Measurements from ENCODE around the gene CCDC182.

The CCDC182 gene

DNA sequence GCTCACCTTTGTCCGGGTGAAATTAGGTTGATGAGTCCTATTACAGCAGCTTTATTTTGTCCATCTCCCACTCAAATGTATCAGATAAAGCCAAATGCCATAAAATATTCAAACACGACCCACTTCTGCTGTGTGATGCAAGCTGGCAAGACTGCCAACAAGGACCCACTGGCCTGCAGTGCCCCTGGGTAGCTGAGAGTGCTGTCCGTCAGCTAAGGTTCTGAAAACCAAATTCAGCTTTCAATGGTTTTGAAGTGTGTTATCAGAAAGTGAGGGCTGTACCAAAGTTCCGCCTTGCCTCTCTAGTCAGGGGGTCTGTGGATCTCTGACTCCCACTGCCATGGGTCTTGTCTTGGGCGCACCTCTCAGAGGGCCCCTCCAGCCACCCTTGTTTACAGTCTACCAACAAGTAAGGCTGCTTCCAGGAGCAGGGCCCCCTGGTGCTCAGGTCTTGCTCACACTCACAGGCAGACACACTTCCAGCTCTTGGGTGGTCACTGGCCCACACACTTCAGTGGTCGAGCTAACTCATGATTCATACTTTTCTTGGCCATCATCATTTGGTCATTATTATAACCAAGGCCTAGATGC, 10.5 kb upstream of the CCDC182 start:
- DNase-seq, result no peak

DNA sequence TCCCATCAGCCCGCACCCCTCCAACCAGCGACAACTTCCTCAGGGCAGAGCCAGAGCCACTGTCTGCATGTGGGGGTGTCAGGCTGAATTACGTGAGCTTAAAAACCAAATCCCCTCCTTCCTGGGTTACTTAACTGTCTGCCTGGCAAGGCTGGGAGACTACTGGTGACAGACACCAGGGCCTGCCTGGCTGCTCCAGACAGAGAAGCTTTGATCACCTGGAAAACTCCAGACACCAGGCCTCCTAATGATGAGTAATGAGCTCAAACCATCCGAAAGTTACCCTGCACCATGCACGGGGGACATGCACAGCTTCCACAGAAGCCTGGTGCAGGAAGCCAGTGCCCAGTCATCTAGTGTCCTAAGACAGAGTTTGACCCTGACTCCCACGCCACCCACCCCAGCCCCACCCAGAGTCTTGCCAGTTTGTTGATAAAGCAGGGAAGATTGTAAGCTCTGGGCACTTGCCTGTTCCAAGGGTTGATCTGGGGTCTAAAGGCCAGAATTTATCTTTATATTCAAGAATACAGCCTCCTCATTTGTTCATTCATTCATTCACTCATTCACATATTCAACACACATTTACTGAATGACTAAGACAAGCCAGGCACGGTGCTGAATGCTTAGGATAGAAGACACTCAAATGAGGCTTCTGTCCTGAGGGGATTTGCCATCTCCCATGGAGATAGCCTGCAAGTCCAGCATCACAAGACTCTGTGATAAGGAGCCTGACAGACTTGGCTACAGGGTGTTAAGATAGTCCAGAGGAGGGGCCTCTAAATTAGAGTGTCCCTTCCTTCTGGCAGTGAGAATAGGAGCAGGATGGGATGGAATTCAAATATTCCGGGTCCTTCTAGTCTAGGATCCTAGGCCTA, 7.2 kb upstream of the CCDC182 start:
- no peak for DNase-seq

DNA sequence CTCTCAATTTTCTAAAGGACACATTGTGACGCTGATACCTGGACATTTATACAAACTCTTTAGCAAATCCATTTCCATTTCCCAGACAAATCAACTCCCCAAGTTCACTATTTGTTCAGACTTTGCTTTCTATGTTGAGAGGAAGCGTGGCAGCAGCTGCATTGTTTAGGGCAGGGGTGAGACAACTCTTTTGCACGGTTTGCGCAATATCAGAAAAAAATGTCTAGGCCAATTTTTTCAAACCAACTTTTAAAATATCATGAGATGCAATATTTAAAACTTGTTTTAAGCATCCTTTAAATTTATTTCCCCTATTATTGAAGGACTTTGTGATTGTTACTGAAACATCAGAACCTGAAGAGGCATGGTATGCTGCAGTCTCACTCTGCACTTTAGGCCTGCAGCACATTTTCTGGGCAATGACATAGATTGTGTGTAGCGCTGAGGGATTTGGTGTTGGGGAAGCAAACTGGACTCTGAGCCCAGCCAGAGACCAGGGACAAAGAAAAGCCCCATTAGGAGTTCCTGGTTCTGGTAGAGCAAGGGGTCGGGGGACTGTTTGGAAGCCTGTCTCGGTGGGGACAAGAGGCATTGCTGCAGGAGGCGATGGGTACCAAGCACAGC, 6.4 kb upstream of the CCDC182 start:
- DNase-seq, result no peak

DNA sequence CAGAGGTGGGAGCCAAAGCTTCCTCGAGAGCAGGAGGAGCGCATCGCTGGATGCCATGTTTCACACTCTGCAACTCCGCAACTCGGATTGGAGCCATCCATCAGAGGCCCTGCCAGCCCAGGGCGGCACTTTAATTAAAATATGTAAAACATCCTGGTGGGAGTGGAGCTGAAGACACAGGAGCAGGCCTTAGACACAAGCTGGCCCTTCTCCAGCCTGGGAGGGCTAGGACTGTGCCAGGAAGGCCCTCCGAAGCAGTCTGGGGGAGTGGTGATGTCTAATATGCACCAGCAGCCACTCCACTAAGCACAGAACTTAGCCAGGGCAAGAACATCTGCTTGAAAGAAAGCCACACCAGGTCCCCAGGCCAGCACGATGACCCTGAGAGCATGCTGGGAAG, 5.8 kb upstream of the CCDC182 start:
- no peak for DNase-seq

DNA sequence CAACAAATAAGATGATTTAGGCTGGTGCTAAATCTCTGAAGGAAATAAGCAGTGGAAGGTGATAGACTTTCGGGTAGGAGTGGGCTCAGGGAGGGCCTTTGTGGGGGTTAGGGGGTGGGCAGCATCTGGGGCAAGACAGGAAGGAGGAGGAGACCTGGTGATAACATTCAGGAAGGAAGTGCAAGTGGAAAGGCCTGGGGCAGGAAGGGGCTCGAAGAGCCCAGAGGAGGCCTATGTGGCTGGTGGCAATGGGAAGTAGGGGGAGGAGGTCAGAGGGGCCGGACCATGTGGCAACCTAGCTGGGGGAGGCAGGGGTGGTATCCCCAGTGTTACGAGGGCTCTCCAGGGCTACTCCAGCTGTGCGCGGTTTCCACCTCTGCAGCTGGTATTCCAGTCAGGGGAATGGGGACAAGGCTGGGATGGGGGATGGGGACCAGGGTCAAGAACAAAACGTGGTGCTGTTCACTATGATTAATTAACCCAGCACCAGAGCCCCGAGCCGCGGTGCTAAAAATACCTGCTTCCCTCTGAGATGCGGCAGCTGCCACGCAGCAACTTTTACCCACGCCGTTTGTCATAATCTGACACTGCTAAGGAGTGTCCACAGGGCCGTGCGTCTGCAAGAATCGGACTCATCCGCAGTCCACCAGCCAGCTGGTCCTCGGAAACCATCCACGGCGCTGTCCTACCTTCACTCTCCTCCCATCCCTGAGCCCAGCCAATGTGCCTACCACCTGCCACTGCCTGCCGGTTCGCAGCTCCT, 5.2 kb upstream of the CCDC182 start:
- DNase-seq, result no peak

DNA sequence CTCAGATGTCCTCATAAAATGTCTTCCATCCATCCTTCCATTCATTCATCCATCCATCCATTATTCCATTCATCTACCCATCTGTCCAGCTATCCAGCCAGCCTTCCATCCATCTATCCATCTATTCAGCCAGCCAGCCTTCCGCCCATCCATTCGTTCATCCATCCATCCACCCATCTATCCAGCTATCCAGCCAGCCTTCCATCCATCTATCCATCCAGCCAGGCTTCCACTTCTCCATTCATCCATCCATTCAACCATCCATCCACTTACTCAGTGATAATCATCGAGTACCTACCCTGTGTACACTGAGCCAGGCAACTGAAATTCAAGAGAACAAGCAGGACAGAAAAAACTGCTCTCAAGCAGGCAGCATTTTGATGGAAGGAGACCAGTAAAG, 4.6 kb upstream of the CCDC182 start:
- DNase-seq, result no peak

DNA sequence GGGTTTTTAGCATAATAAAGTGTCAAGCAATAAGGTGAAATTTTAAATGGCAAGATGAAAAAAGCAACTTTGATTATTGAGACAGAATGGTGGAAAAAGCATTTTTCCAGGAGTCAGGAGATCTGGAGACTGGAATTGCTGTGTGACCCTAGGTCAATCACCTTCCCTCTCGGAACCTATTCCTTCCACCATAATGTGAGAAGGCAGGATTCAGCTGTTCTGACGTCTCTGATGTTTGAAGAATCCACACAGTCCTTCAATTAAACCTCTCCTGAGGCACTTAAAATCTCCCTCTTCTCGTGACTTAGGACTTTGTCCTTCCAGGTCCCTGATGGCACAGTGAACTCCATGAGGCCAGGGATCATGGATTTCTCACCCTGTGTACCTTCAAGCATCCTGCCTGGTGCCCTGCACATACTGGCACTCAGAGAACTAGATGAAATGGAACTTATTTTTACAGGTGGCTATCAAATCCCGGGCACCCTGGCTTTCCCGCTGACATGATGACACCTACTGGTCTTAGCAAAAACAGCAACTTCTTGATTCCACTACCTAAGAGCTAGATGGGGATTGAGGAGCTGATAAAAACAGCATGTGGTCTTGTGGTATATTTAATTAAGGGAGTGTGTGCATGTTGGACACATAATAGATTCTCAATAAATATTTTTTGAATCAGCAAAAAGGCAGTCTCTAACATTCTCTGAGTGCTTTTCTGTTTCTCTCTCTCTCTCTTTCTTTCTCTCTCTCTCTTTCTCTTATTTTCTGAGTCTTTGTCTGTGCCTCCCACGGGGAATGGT, 2.3 kb upstream of the CCDC182 start:
- DNase-seq, result peak; percentile 65

DNA sequence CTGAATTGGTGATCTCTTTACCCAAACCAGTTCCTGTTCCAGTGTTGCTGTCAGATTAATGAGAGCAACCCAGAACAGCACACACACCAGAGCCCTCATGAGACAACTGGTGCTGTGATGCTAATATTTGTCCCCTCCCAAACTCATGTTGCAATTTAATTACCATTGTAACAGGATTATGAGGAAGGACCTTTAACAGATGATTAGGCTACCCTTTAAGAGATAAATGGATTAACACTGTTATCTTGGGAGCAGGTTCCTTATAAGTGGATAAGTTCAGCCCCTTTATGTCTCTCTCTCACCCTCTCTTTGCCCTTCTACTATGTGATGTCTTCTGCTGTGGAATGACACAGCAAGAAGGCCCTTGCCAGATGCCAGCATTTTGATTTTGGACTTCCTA, 1.1 kb upstream of the CCDC182 start:
- DNase-seq, result no peak

DNA sequence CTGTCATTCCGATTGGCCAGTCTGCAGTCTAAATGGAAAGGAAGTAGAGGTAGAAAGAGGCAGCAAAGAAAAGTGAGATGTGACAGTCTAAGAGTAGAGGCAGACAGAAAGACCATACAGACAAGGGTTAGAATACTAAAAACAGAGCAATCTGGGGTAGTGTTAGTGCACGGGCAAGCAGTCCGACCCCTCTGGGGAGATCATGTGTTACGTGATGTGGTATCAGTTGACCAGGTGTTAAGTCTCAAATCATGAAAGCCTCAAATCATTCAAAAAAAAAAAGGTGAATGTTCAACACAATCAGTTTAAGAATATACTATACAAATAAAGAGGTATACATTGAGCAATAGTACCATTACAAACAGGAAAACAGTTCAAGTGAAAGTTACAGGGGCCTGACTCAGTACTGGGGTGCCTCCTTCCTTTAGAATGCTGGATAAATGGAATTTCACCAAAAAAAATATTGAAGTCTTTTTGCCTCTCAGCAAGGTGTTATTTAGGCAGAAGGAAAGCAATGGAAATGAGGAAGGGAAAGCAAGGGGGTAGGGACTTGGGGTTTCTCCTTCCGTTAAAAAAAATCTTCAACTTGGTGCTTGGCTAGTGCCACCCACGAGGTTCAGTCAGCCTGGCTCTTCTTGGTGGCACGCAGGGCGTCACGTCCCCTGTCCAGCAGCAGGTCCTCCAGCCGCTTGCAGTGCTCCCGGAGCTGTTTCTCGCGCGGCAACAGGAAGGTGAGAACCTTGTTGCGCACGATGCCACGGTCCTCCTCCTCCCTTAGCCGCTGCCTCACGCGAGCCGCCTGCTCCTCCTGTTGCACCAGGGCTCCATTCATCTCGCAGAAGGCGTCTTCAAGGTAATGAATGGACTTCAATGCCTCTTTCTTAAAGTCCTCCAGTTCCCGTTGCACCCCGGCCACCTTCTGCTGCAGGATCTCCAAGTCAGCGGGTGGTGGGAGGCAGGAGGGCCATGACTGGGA, 616 bp downstream of the CCDC182 start:
- no peak for DNase-seq

DNA sequence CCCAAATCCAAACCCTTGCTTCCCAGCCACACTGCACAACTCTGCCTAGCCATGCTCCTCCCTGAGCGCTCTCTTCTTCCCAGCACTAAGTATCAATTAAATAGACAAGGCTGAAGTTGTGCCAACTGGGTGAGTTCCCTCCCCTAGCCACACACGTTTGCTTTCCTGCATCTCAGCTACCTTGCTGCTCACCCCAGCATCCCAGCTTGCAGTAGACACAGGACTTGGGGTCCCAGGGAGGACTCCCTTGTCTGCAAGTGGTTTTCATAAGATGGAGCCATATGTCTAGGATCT, 4.9 kb downstream of the CCDC182 start:
- DNase-seq, result no peak

DNA sequence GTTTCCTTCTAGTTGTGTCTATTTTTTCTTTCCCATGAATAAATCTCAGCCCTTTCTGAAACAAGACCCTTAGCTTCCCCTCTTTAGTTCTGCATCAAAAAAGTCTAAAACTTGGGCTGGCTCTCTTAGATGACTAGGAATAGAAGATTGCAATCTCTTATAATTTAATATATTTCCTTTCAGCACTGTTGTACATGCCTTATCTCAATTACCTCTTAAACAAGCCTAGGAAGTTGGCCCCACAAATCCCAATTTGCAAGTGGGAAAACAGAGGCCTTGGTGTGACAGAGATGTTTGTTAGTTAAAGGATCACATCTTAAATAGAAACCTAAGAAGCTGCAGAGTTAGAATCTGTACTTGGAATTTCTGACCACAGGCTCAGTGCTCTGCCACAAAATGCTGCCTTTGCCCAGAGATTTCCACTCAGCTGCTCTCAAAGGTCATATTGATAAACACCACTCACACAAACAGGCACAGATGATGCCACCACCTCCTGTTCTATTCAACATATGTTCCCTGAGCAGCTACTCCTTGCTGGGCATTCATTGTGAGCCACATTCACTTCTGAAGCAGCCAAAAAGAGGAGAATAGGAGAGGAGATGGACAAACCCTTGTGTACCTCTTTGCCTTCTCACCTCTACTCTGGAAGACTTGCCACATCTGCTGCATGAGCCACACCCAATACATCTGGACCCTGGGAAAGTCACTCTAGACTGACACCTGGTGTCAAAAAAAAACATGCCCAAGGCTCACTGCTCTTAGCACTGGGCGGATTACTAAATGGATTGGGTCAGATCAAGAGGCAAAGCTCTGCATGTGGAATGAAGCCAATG, 5.5 kb downstream of the CCDC182 start:
- no peak for DNase-seq

DNA sequence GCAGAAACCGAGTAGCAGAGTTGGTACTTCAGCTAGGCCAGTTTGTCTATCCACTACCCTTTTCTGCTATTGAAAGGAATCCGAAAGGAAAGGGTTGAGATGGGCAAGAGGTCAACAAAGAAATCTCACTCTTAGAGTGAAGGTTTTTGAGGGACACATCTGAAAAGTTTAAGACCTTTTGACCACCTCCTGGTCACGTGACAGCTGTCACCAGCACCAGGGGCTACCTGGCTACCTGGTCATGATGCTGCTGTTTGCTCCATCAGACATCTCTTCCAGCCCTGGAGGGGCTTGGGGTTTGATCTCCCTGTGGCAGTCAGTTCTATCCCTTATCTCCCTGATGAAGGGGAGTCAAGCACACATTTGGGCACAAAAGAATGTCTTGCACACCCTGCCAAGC, 7.6 kb downstream of the CCDC182 start:
- DNase-seq, result no peak

DNA sequence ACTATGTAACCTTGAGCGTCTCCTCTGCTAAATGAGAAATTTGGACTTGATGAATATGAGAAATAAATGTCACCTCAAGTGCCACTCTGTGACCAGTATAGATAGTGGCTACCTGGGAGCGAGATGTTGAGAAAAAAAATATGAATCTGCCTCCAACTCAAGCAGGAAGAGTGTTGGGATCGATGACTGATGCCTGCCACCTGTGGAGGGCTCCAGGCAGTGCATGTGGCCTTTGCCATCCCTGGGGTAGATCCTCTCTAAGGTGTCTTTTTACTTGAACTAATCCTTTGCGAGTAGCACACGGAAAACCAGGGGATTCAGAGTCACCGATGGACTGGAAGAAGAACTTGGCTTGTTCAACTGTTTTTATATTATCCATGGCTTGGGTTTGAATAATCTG, 9.4 kb downstream of the CCDC182 start:
- DNase-seq, result no peak

DNA sequence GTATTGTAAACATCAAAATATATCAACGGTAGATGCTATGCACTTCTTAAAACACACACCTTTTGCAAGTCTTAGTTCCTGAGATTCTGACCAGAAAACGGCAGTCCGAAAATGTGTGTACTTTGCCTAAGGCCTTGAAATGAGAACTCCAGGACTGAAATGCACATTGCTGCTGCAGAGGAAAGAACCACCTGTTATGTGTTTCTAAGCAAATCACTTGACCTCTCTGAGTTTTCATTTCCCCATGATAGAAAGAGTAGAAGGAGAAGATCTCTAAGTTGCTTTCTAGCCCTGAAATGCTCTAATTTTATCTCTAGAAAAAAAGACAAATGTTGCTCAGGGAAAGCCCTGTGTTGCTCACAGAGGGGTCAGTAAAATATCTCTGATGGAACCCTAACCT, 9.9 kb downstream of the CCDC182 start:
- no peak for DNase-seq

DNA sequence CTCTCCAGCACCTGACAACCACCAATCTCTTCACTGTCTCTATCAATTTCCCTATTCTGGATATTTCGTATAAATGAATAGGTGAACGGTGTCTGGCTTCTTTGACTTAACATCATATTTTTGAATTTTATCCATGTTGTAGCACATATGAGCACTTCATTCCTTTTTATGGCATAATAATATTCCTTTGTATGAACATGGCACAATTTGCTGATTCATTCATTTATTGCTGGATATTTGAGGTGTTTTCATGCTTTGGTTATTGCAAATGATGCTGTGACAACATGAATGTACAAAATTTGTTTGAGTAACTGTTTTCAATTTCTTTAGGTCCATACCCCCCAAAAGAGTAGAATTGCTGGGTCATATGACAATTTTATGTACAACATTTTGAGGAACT, 12.0 kb downstream of the CCDC182 start:
- no peak for DNase-seq

DNA sequence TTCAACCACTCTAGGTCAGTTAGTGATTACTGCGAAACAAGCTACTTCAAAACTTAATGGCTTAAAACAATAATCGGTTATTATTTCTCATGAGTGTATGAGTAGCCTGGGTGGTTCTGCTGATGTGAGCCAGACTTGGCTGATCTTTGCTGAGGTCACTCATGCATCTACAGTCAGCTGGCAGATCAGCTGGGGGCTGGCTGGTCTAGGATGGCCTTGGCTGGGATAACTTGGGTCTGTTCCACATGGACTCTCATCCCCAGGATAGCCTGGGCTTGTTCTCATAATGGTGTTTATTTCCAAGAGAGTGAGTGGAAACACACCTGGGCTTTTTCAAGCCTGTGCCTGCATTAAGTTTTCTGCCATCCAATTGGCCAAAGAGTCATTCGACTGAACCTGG, 13.0 kb downstream of the CCDC182 start:
- no peak for DNase-seq

DNA sequence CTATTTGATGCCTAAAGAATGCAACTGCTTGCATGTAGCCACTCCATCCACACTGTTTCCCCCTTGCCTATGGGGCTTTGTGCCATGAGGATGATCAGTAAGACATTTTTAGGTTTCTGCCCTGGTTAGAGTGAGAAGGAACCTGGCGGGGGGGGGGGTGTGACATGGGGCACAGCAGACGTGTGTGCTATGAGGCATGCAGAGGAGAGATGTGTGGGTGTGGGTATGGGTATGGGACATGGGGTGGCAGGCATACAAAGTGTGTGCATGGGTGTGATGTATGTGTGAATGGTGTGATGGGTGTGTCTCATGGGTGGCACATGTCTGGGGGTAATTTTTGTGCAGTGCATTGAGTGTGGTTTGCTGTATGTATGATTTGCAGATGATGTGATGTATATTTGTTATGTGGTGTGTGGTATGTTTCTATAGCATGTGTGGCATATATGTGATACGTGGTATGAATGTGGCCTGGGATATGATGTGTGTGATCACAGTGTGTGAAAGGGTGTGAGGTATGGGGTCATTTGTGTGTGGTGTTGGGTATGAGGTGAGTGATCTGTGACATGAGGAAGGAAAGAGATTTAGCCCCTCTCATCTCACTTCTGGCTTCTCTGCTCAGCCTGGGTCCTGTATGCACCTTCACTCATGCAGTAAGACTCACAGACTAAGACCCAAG, 14.9 kb downstream of the CCDC182 start:
- no peak for DNase-seq

DNA sequence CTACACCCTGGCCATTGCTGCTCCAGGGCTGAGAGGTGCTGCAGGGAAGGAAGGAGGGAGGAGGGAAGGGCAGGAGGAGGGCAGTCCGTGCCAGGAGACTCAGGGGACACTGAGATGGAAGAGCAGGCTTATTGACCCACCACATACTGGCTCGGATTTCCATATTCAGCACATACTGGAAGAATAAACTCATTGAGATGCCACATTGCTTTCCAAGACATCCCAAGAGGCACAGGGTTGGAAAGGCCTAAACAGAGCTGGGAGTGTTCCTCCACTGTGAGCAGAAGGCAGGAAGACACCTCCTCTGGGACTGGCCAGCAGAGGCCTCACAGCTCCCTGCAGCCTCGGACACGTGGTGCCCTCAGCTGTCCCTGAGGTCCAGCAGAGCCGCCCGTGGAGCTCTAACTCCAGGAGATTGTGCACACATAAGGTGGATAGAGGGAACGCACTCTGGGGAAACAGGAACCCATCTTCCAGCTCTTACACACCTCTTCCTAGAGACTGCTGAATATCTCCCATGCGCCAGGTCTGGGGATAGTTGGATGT, 17.4 kb downstream of the CCDC182 start:
- DNase-seq, result peak; percentile 30

DNA sequence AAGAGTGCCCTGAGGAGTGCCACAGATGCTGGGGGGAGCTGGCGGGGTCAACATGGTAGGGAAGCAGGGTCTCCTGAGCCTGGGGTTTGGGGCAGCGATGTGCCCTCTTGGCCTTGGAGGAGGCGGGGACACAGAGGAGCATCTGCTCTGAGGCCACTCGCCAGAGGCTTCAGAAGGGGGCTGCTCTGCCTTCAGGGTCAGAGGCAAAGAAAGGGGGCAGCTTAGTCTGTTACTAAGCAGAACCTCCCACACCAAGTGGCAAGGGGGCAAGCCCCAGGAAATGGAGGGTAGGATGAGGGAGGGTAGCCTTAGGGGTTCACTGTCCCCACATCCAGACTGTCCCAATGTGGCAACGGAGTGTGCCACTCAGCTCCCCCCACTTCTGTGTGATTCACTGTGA, 18.3 kb downstream of the CCDC182 start:
- peak; percentile 30 for DNase-seq

Measured in activated CD8-positive, alpha-beta memory T cell treated with anti-CD3 and anti-CD28 coated beads for 24 hours (primary cell).